Endodermal cell (in vitro differentiated cells): ENCODE data around the gene MBP. TPM values are rescaled to one million over a fixed set of nuclear protein-coding genes. Genes with fewer than 3 reads are reported as not detected.

Experiments used
- DNase-seq: peaks from one replicate; pipeline ENCODE4 v3.0.0-alpha.2; 2017
- H3K27ac ChIP-seq: 2 replicates; pipeline ENCODE4 v1.5.1; 2013; ENCODE audit warnings: mild to moderate bottlenecking, low read depth, low read length, moderate library complexity
- H3K27me3 ChIP-seq: 2 replicates; pipeline ENCODE4 v1.6.1; 2013; ENCODE audit warnings: mild to moderate bottlenecking, low read length, moderate library complexity; ENCODE audit not compliant: insufficient read depth, control insufficient read depth, poor library complexity, severe bottlenecking
- H3K36me3 ChIP-seq: 2 replicates; pipeline ENCODE4 v1.7.0; 2013; ENCODE audit warnings: mild to moderate bottlenecking, low read length, moderate library complexity; ENCODE audit not compliant: control insufficient read depth, insufficient read depth
- H3K4me1 ChIP-seq: one replicate; pipeline ENCODE4 v1.7.0; 2013; ENCODE audit warnings: low read length; ENCODE audit not compliant: control insufficient read depth, insufficient read depth
- H3K4me3 ChIP-seq: 2 replicates; pipeline ENCODE4 v1.5.1; 2013; ENCODE audit warnings: mild to moderate bottlenecking, low read length, moderate library complexity
- H3K9ac ChIP-seq: 2 replicates; pipeline ENCODE4 v1.6.1; 2013; ENCODE audit warnings: mild to moderate bottlenecking, low read length, moderate library complexity; ENCODE audit not compliant: poor library complexity, severe bottlenecking; ENCODE audit errors: extremely low read depth
- H3K9me3 ChIP-seq: 2 replicates; pipeline ENCODE4 v1.6.1; 2013; ENCODE audit warnings: mild to moderate bottlenecking, low read length, moderate library complexity; ENCODE audit not compliant: control insufficient read depth
- H3K27ac Mint-ChIP-seq: 2 replicates; pipeline ENCODE4 v1.8.0; 2020; ENCODE audit warnings: mixed read lengths
- H3K27me3 Mint-ChIP-seq: 2 replicates; pipeline ENCODE4 v1.8.0; 2021; ENCODE audit warnings: mild to moderate bottlenecking, mixed read lengths; ENCODE audit not compliant: insufficient read depth
- H3K36me3 Mint-ChIP-seq: 2 replicates; pipeline ENCODE4 v1.8.0; 2020; ENCODE audit warnings: low read depth, mixed read lengths
- H3K4me1 Mint-ChIP-seq: 2 replicates; pipeline ENCODE4 v1.8.0; 2020; ENCODE audit warnings: mixed read lengths
- H3K4me3 Mint-ChIP-seq: 2 replicates; pipeline ENCODE4 v1.8.0; 2020; ENCODE audit warnings: mild to moderate bottlenecking, moderate library complexity, mixed read lengths
- H3K9me3 Mint-ChIP-seq: 2 replicates; pipeline ENCODE4 v1.8.0; 2020; ENCODE audit warnings: mild to moderate bottlenecking, mixed read lengths
- WGBS, 2 experiments: methylation state at CpG; one replicate each; pipeline versions ENCODE4 v1.1.5 to v1.1.7; 2013; ENCODE audit warnings: missing lambda C conversion rate in 2 of 2, mixed read lengths in 1 of 2; ENCODE audit not compliant: insufficient coverage in 1 of 2, insufficient read length in 1 of 2; 5-methylcytosine and 5-hydroxymethylcytosine counted together
- total RNA-seq, 2 donors: library from RNA; stranded (reverse); fragmentation: NEBNext Ultra II Directional in 1 of 2; extraction: Animal tissue kit (Norgen Biotek cat#: 25700) in 1 of 2; gene quantifications; 2 replicates in 1 of 2; 3 replicates in 1 of 2; pipeline ENCODE4 v1.2.1, GENCODE V29; 2021
- TF ChIP-seq, protein P1 (sequence below): fragments of 200-600 bp; sonication (generic); conservative IDR thresholded peaks from 2 replicates; pipeline ENCODE4 v1.5.0; 2021; ENCODE audit warnings: antibody characterized with exemption, mild to moderate bottlenecking

The MBP gene
- total RNA-seq, 2 donors from 2014 or later, result 16.3 to 19.0 TPM

DNA sequence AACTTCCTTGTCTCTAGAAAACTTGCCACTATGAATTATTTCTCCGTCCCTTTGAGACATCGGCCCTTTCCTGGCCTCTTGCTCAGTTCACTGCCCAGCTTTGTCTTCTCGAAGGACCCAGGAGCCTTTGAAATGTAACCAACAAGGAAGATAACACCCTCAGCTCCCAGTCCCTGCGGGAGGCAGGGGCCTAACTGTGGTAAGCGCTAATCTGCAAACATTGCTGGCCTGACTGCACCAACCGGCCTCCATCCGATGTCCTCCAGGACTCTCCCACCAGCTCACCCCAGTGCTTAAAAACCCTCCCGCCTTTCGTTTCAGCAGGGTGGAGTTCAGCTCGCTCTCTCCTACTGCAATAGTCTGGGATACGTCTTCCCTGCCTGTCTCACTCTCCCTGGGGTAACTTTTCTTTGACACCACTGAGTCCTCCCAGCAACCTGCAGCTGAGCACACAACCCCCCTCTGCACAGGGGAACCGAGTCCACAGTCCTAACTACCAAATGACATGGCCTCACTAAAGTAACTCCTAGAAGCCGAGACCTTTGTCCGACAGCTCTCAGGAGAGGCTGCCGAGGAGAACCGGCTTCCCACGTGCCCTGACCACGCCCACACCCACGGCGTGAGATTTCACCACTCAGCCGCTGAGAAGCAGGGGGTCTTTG is 76.1 kb downstream of the MBP start:
- Mint-ChIP-seq H3K9me3 (no peaks in the 10 kb centered on the region), H3K4me1 (peaks cover 41% of the 10 kb centered on the region), H3K36me3 (no peaks in the 10 kb centered on the region), H3K4me3 (peak overlapping the region; percentile 42), H3K27me3 (no peaks in the 10 kb centered on the region), H3K27ac (peak overlapping the region; percentile 89)
- H3K27ac ChIP-seq, result no peak overlapping the region
- no peak overlapping the region for H3K4me3 ChIP-seq
- WGBS, 2 experiments, result 56 to 57% methylated on average over 12 to 21 of the region's 21 CpGs
- H3K4me1 ChIP-seq, result peaks cover 20% of the 10 kb centered on the region
- H3K27me3 ChIP-seq, result no peaks in the 10 kb centered on the region
- H3K9ac ChIP-seq, result no peak overlapping the region
- no peaks in the 10 kb centered on the region for H3K36me3 ChIP-seq
- peak; percentile 87 for DNase-seq
- TF ChIP-seq, protein P1, sequence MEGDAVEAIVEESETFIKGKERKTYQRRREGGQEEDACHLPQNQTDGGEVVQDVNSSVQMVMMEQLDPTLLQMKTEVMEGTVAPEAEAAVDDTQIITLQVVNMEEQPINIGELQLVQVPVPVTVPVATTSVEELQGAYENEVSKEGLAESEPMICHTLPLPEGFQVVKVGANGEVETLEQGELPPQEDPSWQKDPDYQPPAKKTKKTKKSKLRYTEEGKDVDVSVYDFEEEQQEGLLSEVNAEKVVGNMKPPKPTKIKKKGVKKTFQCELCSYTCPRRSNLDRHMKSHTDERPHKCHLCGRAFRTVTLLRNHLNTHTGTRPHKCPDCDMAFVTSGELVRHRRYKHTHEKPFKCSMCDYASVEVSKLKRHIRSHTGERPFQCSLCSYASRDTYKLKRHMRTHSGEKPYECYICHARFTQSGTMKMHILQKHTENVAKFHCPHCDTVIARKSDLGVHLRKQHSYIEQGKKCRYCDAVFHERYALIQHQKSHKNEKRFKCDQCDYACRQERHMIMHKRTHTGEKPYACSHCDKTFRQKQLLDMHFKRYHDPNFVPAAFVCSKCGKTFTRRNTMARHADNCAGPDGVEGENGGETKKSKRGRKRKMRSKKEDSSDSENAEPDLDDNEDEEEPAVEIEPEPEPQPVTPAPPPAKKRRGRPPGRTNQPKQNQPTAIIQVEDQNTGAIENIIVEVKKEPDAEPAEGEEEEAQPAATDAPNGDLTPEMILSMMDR, result no peak
- H3K9me3 ChIP-seq, result no peaks in the 10 kb centered on the region

DNA sequence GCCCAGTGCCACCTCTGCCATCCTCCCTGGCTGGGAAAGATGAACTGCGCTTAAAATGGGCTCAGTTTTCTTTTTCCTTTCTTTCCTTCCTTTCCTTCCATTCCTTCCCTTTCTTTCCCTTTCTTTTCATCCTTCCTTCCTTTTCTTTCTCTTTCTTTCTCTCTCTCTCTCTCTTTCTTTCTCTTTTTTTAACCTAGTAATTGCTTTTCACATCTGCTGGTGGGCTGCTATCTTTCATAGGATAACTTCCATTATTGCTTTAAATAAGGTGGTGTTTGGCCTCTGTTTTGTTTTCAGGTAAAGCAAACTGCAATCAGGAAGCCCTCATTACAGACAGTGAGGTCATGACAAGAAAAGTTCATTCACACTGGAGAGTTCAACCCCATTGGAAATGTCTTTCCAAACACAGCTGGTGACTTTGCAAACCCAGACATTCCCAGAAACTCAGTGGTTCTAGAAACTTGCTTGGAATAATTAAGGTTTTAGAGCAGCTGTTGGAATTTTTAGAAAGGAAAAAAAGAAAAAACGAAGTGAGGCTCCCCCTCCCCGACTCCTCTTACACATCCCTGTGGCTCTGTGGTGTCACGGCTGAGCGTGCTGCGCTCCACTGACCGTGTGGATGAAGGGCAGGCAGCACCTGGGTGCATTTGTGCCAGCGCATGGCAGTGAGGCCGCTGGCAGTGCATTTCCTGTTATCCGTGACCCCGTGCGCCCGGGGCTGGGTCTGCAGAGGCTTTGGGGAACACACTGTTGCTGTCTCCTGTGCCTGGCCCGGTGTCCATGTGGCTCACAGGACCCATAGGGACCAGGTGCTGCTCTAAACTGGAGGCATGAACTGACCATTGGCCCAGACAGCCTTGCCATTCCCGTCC is 76.9 kb downstream of the MBP start:
- Mint-ChIP-seq H3K36me3 (no peaks in the 10 kb centered on the region), H3K4me1 (peaks cover 42% of the 10 kb centered on the region), H3K4me3 (peak overlapping the region; percentile 42), H3K9me3 (no peaks in the 10 kb centered on the region), H3K27ac (peak overlapping the region; percentile 89), H3K27me3 (no peaks in the 10 kb centered on the region)
- 89% methylated on average over 15 of the region's 15 CpGs for WGBS, 2 experiments
- Histone ChIP-seq H3K4me3 (no peak overlapping the region), H3K9ac (no peak overlapping the region), H3K36me3 (no peaks in the 10 kb centered on the region), H3K27ac (no peak overlapping the region), H3K4me1 (peaks cover 20% of the 10 kb centered on the region), H3K27me3 (no peaks in the 10 kb centered on the region), H3K9me3 (no peaks in the 10 kb centered on the region)
- TF ChIP-seq, protein P1, result no peak
- no peak for DNase-seq

DNA sequence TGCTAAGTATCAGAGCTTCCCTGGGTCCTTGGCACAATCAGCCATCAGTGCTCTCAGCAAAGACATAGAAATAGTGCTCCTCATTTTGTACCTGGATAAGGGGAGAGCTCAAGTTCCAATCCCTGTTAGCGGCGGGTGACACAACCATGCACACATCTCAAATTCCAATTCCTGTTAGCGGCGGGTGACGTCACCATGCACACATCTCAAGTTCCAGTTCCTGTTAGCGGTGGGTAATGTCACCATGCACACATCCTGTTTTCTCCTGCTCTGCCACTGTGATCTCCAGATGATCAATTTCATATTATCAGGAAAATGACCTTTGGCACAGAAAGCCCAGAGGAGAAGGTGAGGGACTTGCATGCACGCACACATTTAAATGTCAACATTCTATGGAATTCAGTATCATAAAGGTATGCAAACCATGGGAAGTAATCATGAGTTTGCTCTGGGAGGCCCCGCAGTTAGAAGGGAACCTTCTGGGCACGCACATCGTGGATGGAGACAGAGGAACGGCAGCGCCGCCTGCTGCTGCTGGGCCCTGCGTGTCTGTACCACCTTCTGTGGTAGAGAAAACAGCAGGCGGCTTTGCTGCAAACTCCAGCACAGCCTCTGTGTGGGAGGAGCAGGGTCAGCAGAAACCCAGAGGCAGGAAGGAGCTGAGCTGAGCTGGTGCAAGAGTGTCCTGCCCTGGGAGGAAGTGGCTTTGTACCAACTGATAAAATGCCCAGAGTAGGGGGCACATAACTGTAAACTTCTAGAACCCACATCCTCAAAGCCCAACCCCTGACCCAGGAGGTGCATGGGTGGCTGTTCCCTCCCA is 77.8 kb downstream of the MBP start:
- DNase-seq, result peak; percentile 86
- Histone ChIP-seq H3K27me3 (no peaks in the 10 kb centered on the region), H3K4me1 (peaks cover 20% of the 10 kb centered on the region), H3K9ac (no peak overlapping the region), H3K4me3 (no peak overlapping the region), H3K27ac (no peak overlapping the region), H3K9me3 (no peaks in the 10 kb centered on the region), H3K36me3 (no peaks in the 10 kb centered on the region)
- Mint-ChIP-seq H3K36me3 (no peaks in the 10 kb centered on the region), H3K27me3 (no peaks in the 10 kb centered on the region), H3K27ac (peak overlapping the region; percentile 62), H3K4me3 (peak overlapping the region; percentile 23), H3K4me1 (peaks cover 42% of the 10 kb centered on the region), H3K9me3 (no peaks in the 10 kb centered on the region)
- TF ChIP-seq, protein P1, result peak; percentile 71
- 62 to 65% methylated on average over 12 to 15 of the region's 15 CpGs for WGBS, 2 experiments
